CD4-positive, alpha-beta T cell (primary cell): ENCODE results near the gene AMDHD2. TPM values are rescaled to one million over a fixed set of nuclear protein-coding genes. Genes with fewer than 3 reads are reported as not detected.
"Not testable (repeated sequence)": the region's sequence is repeated elsewhere in the genome, so short reads cannot be mapped to it uniquely, and the experiment has no call there.

Source experiments
- ATAC-seq: fragments of 200-7000 bp; cut with Tn5 transposase; one replicate; pipeline ENCODE4 v1.10.0; 2022; ENCODE audit warnings: mild to moderate bottlenecking; ENCODE audit not compliant: poor library complexity
- CTCF ChIA-PET: fragments of 350-600 bp; sonication (Branson Sonifier 250); formaldehyde crosslinking; loops from one replicate; lab custom pipeline; 2021; ENCODE audit warnings: antibody characterized with exemption, inconsistent platforms; lab: Charles Lee
- POLR2A ChIA-PET: fragments of 350-600 bp; sonication (Branson Sonifier 250); formaldehyde crosslinking; loops from one replicate; lab custom pipeline; 2021; ENCODE audit warnings: antibody characterized with exemption, inconsistent platforms; lab: Charles Lee
- DNase-seq, 14 experiments: peaks; one replicate each; pipeline ENCODE4 v3.0.0-alpha.2; 2013 to 2020; ENCODE audit warnings: mixed read lengths in 2 of 14
- H3K27ac ChIP-seq, 2 donors: one replicate each; pipeline versions ENCODE4 v1.5.1 to v1.7.0; 2013; ENCODE audit warnings: low read length in 2 of 2, low read depth in 1 of 2, mild to moderate bottlenecking in 1 of 2
- H3K27me3 ChIP-seq, 2 experiments: 1 replicate in 1 of 2; 2 replicates in 1 of 2; pipeline versions ENCODE4 v1.6.1 to v1.7.0; 2013; ENCODE audit warnings: low read length in 2 of 2, control low read depth in 1 of 2, mild to moderate bottlenecking in 1 of 2, moderate library complexity in 1 of 2; ENCODE audit not compliant: insufficient read depth in 2 of 2, control insufficient read depth in 1 of 2
- H3K36me3 ChIP-seq: one replicate; pipeline ENCODE4 v1.6.1; 2013; ENCODE audit warnings: low read length, control low read depth; ENCODE audit not compliant: insufficient read depth
- H3K4me1 ChIP-seq: one replicate; pipeline ENCODE4 v1.6.1; 2013; ENCODE audit warnings: low read length, control low read depth; ENCODE audit not compliant: insufficient read depth
- H3K4me3 ChIP-seq: one replicate; pipeline ENCODE4 v1.5.1; 2013; ENCODE audit warnings: mild to moderate bottlenecking, low read length, moderate library complexity
- H3K9me3 ChIP-seq, 2 experiments: 1 replicate in 1 of 2; 2 replicates in 1 of 2; pipeline versions ENCODE4 v1.6.1 to v1.7.0; 2013; ENCODE audit warnings: low read length in 2 of 2, mild to moderate bottlenecking in 2 of 2, control low read depth in 1 of 2, moderate library complexity in 1 of 2; ENCODE audit not compliant: control insufficient read depth in 1 of 2, insufficient read depth in 1 of 2
- H3K27ac Mint-ChIP-seq: one replicate; pipeline ENCODE4 v1.8.0; 2020; ENCODE audit warnings: mixed read lengths
- H3K27me3 Mint-ChIP-seq: one replicate; pipeline ENCODE4 v1.8.0; 2021; ENCODE audit warnings: mixed read lengths
- H3K36me3 Mint-ChIP-seq: one replicate; pipeline ENCODE4 v1.8.0; 2021; ENCODE audit warnings: low read depth, mixed read lengths
- H3K4me1 Mint-ChIP-seq: one replicate; pipeline ENCODE4 v1.8.0; 2021; ENCODE audit warnings: low read depth, mixed read lengths
- H3K4me3 Mint-ChIP-seq: one replicate; pipeline ENCODE4 v1.8.0; 2020; ENCODE audit warnings: mild to moderate bottlenecking, mixed read lengths
- H3K9me3 Mint-ChIP-seq: one replicate; pipeline ENCODE4 v1.8.0; 2020; ENCODE audit warnings: mixed read lengths
- intact Hi-C, 2 experiments: fragments of 100-400 bp; cut with DNase I in 1 of 2; cut with micrococcal nuclease in 1 of 2; formaldehyde crosslinking; loops; one replicate each; pipeline versions ENCODE4 v1.15.1 to v1.9.0; 2023 to 2025; cut with DNase I, micrococcal nuclease
- total RNA-seq, 174 experiments: library from RNA in 2 of 174; stranded (reverse) in 2 of 174; gene quantifications; one replicate each; pipeline ENCODE4 v1.2.3 and lab custom pipeline; 2021 to 2026
- TF ChIP-seq, protein P1 (sequence below): fragments of 200-600 bp; IDR thresholded peaks from one replicate; pipeline ENCODE4 v1.8.0; 2022; ENCODE audit warnings: antibody characterized with exemption, mild to moderate bottlenecking

The AMDHD2 gene
- total RNA-seq, 2 experiments from 2014 or later = 171 to 177 TPM

DNA sequence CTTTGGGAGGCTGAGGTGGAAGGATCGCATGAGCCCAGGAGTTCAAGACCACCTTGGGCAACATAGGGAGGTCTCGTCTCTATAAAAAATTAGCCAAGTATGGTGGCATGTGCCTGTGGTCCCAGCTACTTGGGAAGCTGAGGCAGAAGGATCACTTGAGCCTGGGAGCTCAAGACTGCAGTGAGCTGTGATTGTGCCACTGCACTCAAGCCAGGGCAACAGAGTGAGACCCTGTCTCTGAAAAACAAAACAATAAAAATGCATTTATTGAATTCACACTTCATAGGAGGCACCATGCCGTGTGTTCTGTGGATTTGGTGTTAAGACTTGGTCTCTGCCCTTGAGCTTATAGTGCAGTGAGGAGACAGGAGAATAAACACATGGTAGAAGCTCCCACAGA, 42.8 kb upstream of the AMDHD2 start:
- POLR2A ChIA-PET = no interaction called here
- ATAC-seq = no peak
- H3K27me3 ChIP-seq = peaks cover 11 to 12% of the 10 kb centered on the region in 2 experiments
- Mint-ChIP-seq H3K27ac (no peak overlapping the region), H3K4me3 (no peak overlapping the region), H3K9me3 (no peaks in the 10 kb centered on the region), H3K27me3 (peaks cover 8% of the 10 kb centered on the region), H3K4me1 (peaks cover 13% of the 10 kb centered on the region), H3K36me3 (no peaks in the 10 kb centered on the region)
- DNase-seq = no peak
- TF ChIP-seq, protein P1, sequence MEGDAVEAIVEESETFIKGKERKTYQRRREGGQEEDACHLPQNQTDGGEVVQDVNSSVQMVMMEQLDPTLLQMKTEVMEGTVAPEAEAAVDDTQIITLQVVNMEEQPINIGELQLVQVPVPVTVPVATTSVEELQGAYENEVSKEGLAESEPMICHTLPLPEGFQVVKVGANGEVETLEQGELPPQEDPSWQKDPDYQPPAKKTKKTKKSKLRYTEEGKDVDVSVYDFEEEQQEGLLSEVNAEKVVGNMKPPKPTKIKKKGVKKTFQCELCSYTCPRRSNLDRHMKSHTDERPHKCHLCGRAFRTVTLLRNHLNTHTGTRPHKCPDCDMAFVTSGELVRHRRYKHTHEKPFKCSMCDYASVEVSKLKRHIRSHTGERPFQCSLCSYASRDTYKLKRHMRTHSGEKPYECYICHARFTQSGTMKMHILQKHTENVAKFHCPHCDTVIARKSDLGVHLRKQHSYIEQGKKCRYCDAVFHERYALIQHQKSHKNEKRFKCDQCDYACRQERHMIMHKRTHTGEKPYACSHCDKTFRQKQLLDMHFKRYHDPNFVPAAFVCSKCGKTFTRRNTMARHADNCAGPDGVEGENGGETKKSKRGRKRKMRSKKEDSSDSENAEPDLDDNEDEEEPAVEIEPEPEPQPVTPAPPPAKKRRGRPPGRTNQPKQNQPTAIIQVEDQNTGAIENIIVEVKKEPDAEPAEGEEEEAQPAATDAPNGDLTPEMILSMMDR = no peak
- peaks cover 0 to 5% of the 10 kb centered on the region in 2 experiments for H3K9me3 ChIP-seq
- no peak overlapping the region for H3K4me3 ChIP-seq
- intact Hi-C loops = no loop called here
- no peaks in the 10 kb centered on the region for H3K36me3 ChIP-seq
- H3K27ac ChIP-seq = no peak overlapping the region
- H3K4me1 ChIP-seq = peaks cover 31% of the 10 kb centered on the region
- CTCF ChIA-PET = interaction anchor here (1.4 kb wide), 1 partner anchor 10 kb away, joined by 3 read pairs; no protein-coding TSS in a partner anchor

DNA sequence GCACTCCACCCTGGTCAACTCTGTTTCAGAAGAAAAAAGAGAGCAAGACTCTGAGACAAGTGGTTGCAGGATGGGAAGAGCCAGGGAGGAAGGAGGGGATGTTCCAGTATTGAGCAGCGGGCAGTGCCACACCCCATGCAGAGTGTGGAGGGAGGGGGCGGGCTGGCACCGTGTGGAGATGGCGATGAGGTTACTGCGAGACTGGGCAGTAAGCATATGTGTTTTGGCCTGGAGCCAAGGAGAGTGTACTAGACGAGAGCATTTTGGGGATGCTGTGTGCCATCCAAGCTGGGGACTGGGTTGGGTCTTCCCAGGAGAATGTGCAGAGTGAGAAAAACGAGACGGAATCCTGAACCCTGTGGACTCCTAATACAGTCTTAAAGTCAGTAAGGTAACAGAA, 41.9 kb upstream of the AMDHD2 start:
- intact Hi-C loops = no loop called here
- Mint-ChIP-seq H3K36me3 (no peaks in the 10 kb centered on the region), H3K4me3 (no peak overlapping the region), H3K4me1 (peaks cover 10% of the 10 kb centered on the region), H3K27me3 (peaks cover 2% of the 10 kb centered on the region), H3K27ac (no peak overlapping the region), H3K9me3 (no peaks in the 10 kb centered on the region)
- no peaks in the 10 kb centered on the region for H3K36me3 ChIP-seq
- H3K27ac ChIP-seq = no peak overlapping the region
- H3K4me1 ChIP-seq = peaks cover 21% of the 10 kb centered on the region
- no peak for ATAC-seq
- POLR2A ChIA-PET = no interaction called here
- H3K27me3 ChIP-seq = peaks cover 2 to 3% of the 10 kb centered on the region in 2 experiments
- DNase-seq = no peak
- CTCF ChIA-PET = interaction anchor here (0.7 to 1.4 kb wide), 2 partner anchors 9 to 23 kb away, joined by 3 read pairs; no protein-coding TSS in a partner anchor
- TF ChIP-seq, protein P1 = no peak
- H3K4me3 ChIP-seq = no peak overlapping the region
- H3K9me3 ChIP-seq = no peaks in the 10 kb centered on the region

DNA sequence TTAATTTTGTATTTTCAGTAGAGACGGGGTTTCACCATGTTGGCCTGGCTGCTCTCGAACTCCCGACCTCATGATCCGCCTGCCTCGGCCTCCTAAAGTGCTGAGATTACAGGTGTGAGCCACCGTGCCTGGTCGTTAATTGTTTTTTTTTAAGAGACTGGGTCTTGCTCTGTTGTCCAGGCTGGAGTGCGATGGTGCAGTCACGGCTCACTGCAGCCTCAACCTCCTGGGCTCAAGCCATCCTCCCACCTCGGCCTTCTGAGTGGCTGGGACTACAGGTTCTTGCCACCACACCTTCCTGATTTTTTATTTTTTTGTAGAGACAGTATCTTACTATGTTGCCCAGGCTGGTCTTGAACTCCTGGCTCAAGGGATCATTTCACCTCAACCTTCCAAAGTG, 40.2 kb upstream of the AMDHD2 start:
- H3K36me3 ChIP-seq, H3K27ac ChIP-seq, CTCF ChIA-PET, H3K27ac Mint-ChIP-seq, H3K4me1 Mint-ChIP-seq, intact Hi-C loops, H3K36me3 Mint-ChIP-seq, H3K4me3 ChIP-seq, H3K27me3 Mint-ChIP-seq, DNase-seq, ATAC-seq, POLR2A ChIA-PET, H3K9me3 Mint-ChIP-seq, H3K9me3 ChIP-seq, H3K27me3 ChIP-seq: not testable (repeated sequence)
- H3K4me3 Mint-ChIP-seq = peak overlapping the region; percentile 25
- H3K4me1 ChIP-seq = peaks cover 11% of the 10 kb centered on the region

DNA sequence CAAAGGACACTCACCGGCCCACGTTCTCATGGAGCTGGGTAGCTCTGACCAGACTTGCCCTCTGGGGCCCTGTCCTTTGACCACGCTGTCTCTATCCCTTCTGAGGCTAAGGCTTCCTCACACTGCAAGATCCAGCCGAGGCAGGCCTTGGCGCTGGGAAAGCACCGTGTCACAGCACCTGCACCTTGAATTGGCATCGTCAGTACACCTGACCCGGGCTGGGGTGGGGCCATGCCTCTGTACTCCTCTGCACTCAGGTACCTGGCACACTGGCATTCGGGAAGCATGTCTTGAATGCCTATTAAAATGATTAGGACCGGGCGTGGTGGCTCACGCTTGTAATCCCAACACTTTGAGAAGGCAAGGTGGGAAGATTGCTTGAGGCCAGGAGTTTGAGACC, 39.2 kb upstream of the AMDHD2 start:
- ChIA-PET POLR2A (no interaction called here), CTCF (no interaction called here)
- Histone ChIP-seq H3K4me3 (no peak overlapping the region), H3K9me3 (no peaks in the 10 kb centered on the region), H3K36me3 (no peaks in the 10 kb centered on the region), H3K4me1 (peaks cover 6% of the 10 kb centered on the region), H3K27me3 (no peaks in the 10 kb centered on the region), H3K27ac (no peak overlapping the region)
- DNase-seq = no peak
- no peak overlapping the region for H3K27ac Mint-ChIP-seq
- intact Hi-C loops = no loop called here
- H3K36me3 Mint-ChIP-seq = no peaks in the 10 kb centered on the region
- no peaks in the 10 kb centered on the region for H3K27me3 Mint-ChIP-seq
- no peak overlapping the region for H3K4me3 Mint-ChIP-seq
- peaks cover 7% of the 10 kb centered on the region for H3K4me1 Mint-ChIP-seq
- TF ChIP-seq, protein P1 = no peak
- ATAC-seq = no peak
- no peaks in the 10 kb centered on the region for H3K9me3 Mint-ChIP-seq
